Neural cell (in vitro differentiated cells): ENCODE data around the gene CLDN18. TPM values are rescaled to one million over a fixed set of nuclear protein-coding genes. Genes with fewer than 3 reads are reported as not detected.

Experiments
- H2AFZ ChIP-seq: fragments of 200-600, 300-800 bp; sonication (generic), shearing (Covaris generic); 2 replicates; pipeline ENCODE4 v1.6.0; 2014; ENCODE audit warnings: low read depth, mild to moderate bottlenecking, antibody characterized with exemption, low read length, moderate library complexity
- H3F3A ChIP-seq: fragments of 200-600 bp; shearing (Covaris generic); 2 replicates; pipeline ENCODE4 v1.6.1; 2016; ENCODE audit warnings: mild to moderate bottlenecking, moderate library complexity, mixed read lengths, antibody characterized with exemption, low read length; ENCODE audit not compliant: insufficient read depth, poor library complexity, severe bottlenecking
- H3K27ac ChIP-seq: fragments of 200-600, 300-800 bp; sonication (generic), shearing (Covaris generic); 2 replicates; pipeline ENCODE4 v1.5.1; 2014; ENCODE audit warnings: mild to moderate bottlenecking, low read length, moderate library complexity
- H3K27me3 ChIP-seq: fragments of 300-800, 200-600 bp; sonication (generic), shearing (Covaris generic); 2 replicates; pipeline ENCODE4 v1.6.0; 2014; ENCODE audit warnings: mild to moderate bottlenecking, low read depth, low read length, moderate library complexity; ENCODE audit not compliant: insufficient read depth
- H3K36me3 ChIP-seq: fragments of 300-800, 200-600 bp; sonication (generic), shearing (Covaris generic); 2 replicates; pipeline ENCODE4 v1.5.1; 2014; ENCODE audit warnings: mild to moderate bottlenecking, antibody characterized with exemption, low read length, moderate library complexity; ENCODE audit not compliant: insufficient read depth
- H3K4me2 ChIP-seq: fragments of 300-800, 200-600 bp; sonication (generic), shearing (Covaris generic); 2 replicates; pipeline ENCODE4 v1.6.0; 2014; ENCODE audit warnings: mild to moderate bottlenecking, low read length
- H3K4me3 ChIP-seq: fragments of 300-800, 200-600 bp; sonication (generic), shearing (Covaris generic); 2 replicates; pipeline ENCODE4 v1.5.1; 2014; ENCODE audit warnings: mild to moderate bottlenecking, low read length, moderate library complexity
- H3K79me2 ChIP-seq: fragments of 200-600 bp; shearing (Covaris generic); replicated peaks from 2 replicates; pipeline ENCODE4 v1.6.0; 2014; ENCODE audit warnings: mild to moderate bottlenecking, low read length, moderate library complexity; ENCODE audit not compliant: insufficient read depth
- H3K9ac ChIP-seq: fragments of 300-800, 200-600 bp; sonication (generic), shearing (Covaris generic); 2 replicates; pipeline ENCODE4 v1.6.1; 2016; ENCODE audit warnings: mild to moderate bottlenecking, low read length, mixed read lengths
- H3K9me2 ChIP-seq: fragments of 200-600 bp; shearing (Covaris generic); 2 replicates; pipeline ENCODE4 v1.6.1; 2016; ENCODE audit warnings: mild to moderate bottlenecking, low read length, mixed read lengths; ENCODE audit not compliant: insufficient read depth
- H3K9me3 ChIP-seq: fragments of 200-600, 300-800 bp; sonication (generic), shearing (Covaris generic); 2 replicates; pipeline ENCODE4 v1.6.1; 2016; ENCODE audit warnings: mild to moderate bottlenecking, mixed run types, low read length, moderate library complexity, mixed read lengths
- H4K20me1 ChIP-seq: fragments of 200-600 bp; shearing (Covaris generic); 2 replicates; pipeline ENCODE4 v1.6.1; 2016; ENCODE audit warnings: mild to moderate bottlenecking, mixed run types; ENCODE audit not compliant: insufficient read depth
- EP300 ChIP-seq: fragments of 450-650 bp; conservative IDR thresholded peaks from 2 replicates; pipeline ENCODE4 v1.6.1; 2014; ENCODE audit warnings: antibody characterized with exemption, mild to moderate bottlenecking, moderate library complexity; ENCODE audit not compliant: poor library complexity, severe bottlenecking
- EZH2 ChIP-seq: fragments of 200-600, 300-800 bp; shearing (Covaris generic), sonication (generic); IDR thresholded peaks from 2 replicates; pipeline ENCODE4 v1.6.1; 2014; ENCODE audit warnings: antibody characterized with exemption, low read length, borderline replicate concordance, mild to moderate bottlenecking; ENCODE audit not compliant: insufficient read depth, poor library complexity, severe bottlenecking
- MXI1 ChIP-seq: fragments of 450-650 bp; conservative IDR thresholded peaks from 2 replicates; pipeline ENCODE4 v1.6.1; 2014; ENCODE audit warnings: antibody characterized with exemption, mild to moderate bottlenecking; ENCODE audit not compliant: poor library complexity, severe bottlenecking
- POLR2AphosphoS5 ChIP-seq: IDR thresholded peaks from 2 replicates; pipeline ENCODE4 v1.6.1; 2012
- RAD21 ChIP-seq: fragments of 450-650 bp; conservative IDR thresholded peaks from 2 replicates; pipeline ENCODE4 v1.6.1; 2014; ENCODE audit warnings: antibody characterized with exemption, mild to moderate bottlenecking, moderate library complexity
- SMC3 ChIP-seq: fragments of 450-650 bp; conservative IDR thresholded peaks from 2 replicates; pipeline ENCODE4 v1.6.1; 2014; ENCODE audit warnings: antibody characterized with exemption, mild to moderate bottlenecking, moderate library complexity; ENCODE audit not compliant: poor library complexity
- TAF1 ChIP-seq: IDR thresholded peaks from 2 replicates; pipeline ENCODE4 v1.6.1; 2012; ENCODE audit warnings: low read depth
- polyA plus RNA-seq: library from polyadenylated mRNA; depleted of rRNA; stranded (reverse); fragments of >200 nt; gene quantifications from 2 replicates; pipeline ENCODE4 v1.2.3, GENCODE V29; 2014
- TF ChIP-seq, protein P1 (sequence below): IDR thresholded peaks from 2 replicates; pipeline ENCODE4 v1.6.1; 2012; ENCODE audit warnings: borderline replicate concordance
- TF ChIP-seq, protein P2 (sequence below): fragments of 450-650 bp; IDR thresholded peaks from 2 replicates; pipeline ENCODE4 v1.5.1; 2014; ENCODE audit warnings: antibody characterized with exemption, mild to moderate bottlenecking, moderate library complexity; ENCODE audit not compliant: poor library complexity, severe bottlenecking

The CLDN18 gene
- polyA plus RNA-seq, 1 donor from 2014 or later, result not detected

DNA sequence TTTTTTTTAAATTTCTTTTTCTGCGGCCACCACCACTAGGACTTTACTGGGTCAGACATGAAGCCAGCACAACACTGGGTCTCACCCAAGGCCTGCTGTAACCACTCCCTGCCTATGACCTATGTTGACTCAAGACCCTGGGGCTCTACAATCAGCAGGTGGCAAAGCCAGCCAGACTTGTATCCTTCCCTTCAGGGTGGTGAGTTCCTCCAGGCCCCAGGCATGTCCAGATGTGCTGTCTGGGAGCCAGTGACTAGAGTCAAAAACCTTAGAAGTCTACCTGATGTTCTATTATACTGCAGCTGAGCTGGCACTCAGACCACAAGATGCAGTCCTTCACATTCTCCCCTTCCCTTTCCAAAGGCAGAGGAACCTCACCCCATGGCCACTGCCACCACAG lies 31.6 kb upstream of the CLDN18 start (continued):
- TF ChIP-seq EP300 (no peak), SMC3 (no peak)

DNA sequence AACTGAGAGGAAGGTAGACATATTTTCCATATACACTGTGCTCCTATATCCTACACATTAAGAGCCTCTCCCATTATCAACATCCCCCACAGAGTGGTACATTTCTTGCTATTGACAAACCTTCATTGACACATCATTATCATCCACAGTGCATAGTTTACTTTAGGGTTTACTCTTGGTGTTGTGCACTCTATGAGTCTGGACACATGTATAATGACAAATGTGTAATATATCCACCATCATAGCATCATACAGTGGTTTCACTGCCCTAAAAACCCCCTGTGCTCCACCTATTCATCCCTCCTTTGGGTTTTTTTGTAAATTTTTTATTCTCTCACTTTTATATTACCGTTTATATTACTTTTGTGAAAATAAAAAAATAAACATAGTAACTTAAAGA lies 22.2 kb upstream of the CLDN18 start:
- no peaks in the 10 kb centered on the region for H3F3A ChIP-seq
- no peak overlapping the region for H3K27ac ChIP-seq
- TF ChIP-seq, protein P1, sequence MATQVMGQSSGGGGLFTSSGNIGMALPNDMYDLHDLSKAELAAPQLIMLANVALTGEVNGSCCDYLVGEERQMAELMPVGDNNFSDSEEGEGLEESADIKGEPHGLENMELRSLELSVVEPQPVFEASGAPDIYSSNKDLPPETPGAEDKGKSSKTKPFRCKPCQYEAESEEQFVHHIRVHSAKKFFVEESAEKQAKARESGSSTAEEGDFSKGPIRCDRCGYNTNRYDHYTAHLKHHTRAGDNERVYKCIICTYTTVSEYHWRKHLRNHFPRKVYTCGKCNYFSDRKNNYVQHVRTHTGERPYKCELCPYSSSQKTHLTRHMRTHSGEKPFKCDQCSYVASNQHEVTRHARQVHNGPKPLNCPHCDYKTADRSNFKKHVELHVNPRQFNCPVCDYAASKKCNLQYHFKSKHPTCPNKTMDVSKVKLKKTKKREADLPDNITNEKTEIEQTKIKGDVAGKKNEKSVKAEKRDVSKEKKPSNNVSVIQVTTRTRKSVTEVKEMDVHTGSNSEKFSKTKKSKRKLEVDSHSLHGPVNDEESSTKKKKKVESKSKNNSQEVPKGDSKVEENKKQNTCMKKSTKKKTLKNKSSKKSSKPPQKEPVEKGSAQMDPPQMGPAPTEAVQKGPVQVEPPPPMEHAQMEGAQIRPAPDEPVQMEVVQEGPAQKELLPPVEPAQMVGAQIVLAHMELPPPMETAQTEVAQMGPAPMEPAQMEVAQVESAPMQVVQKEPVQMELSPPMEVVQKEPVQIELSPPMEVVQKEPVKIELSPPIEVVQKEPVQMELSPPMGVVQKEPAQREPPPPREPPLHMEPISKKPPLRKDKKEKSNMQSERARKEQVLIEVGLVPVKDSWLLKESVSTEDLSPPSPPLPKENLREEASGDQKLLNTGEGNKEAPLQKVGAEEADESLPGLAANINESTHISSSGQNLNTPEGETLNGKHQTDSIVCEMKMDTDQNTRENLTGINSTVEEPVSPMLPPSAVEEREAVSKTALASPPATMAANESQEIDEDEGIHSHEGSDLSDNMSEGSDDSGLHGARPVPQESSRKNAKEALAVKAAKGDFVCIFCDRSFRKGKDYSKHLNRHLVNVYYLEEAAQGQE, result no peak
- no peak for TF ChIP-seq RAD21
- TF ChIP-seq, protein P2, sequence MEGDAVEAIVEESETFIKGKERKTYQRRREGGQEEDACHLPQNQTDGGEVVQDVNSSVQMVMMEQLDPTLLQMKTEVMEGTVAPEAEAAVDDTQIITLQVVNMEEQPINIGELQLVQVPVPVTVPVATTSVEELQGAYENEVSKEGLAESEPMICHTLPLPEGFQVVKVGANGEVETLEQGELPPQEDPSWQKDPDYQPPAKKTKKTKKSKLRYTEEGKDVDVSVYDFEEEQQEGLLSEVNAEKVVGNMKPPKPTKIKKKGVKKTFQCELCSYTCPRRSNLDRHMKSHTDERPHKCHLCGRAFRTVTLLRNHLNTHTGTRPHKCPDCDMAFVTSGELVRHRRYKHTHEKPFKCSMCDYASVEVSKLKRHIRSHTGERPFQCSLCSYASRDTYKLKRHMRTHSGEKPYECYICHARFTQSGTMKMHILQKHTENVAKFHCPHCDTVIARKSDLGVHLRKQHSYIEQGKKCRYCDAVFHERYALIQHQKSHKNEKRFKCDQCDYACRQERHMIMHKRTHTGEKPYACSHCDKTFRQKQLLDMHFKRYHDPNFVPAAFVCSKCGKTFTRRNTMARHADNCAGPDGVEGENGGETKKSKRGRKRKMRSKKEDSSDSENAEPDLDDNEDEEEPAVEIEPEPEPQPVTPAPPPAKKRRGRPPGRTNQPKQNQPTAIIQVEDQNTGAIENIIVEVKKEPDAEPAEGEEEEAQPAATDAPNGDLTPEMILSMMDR, result no peak
- TF ChIP-seq MXI1, result no peak
- no peak for TF ChIP-seq EZH2
- no peak for TF ChIP-seq SMC3
- TF ChIP-seq POLR2AphosphoS5, result no peak
- no peak for TF ChIP-seq TAF1
- TF ChIP-seq EP300, result no peak
- H3K9me2 ChIP-seq, result no peaks in the 10 kb centered on the region
- H3K79me2 ChIP-seq, result no peaks in the 10 kb centered on the region
- H4K20me1 ChIP-seq, result no peaks in the 10 kb centered on the region
- no peaks in the 10 kb centered on the region for H3K36me3 ChIP-seq
- no peaks in the 10 kb centered on the region for H3K27me3 ChIP-seq
- H2AFZ ChIP-seq, result no peak overlapping the region
- no peak overlapping the region for H3K4me3 ChIP-seq
- no peak overlapping the region for H3K9ac ChIP-seq
- H3K4me2 ChIP-seq, result no peak overlapping the region
- no peaks in the 10 kb centered on the region for H3K9me3 ChIP-seq

DNA sequence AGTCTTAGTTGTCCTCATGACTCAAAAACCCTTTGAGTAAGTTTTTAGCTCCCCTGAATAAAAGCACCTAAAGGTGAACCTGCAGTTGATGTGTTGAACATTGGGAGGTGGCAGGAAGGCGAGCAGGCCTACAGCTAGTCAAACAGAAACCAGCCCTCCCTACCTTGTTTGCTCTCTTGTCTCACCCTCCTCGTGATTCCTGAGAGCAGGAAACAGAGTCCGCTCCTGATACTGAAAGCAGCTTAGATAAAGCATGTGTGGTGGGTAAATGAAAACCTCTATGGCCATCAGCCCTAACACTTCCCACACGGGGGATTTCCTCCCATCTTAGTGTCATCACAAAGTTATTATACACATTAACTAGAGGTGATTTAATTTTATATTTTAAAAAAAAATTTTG lies 21.8 kb upstream of the CLDN18 start:
- Histone ChIP-seq H4K20me1 (no peaks in the 10 kb centered on the region), H3K9me2 (no peaks in the 10 kb centered on the region), H3K9ac (no peak overlapping the region), H3K79me2 (no peaks in the 10 kb centered on the region), H3K4me2 (no peak overlapping the region), H3K4me3 (no peak overlapping the region), H3K27me3 (no peaks in the 10 kb centered on the region), H3F3A (no peaks in the 10 kb centered on the region), H3K27ac (no peak overlapping the region), H3K36me3 (no peaks in the 10 kb centered on the region), H3K9me3 (no peaks in the 10 kb centered on the region), H2AFZ (no peak overlapping the region)
- TF ChIP-seq, protein P1, result no peak
- TF ChIP-seq TAF1, result no peak
- TF ChIP-seq EZH2, result no peak
- TF ChIP-seq, protein P2, result no peak
- no peak for TF ChIP-seq POLR2AphosphoS5
- no peak for TF ChIP-seq EP300
- no peak for TF ChIP-seq RAD21
- no peak for TF ChIP-seq MXI1
- TF ChIP-seq SMC3, result no peak
